GM15510 (cell line): Measurements from ENCODE around the gene LRRC41.

Source experiments
- POLR2A ChIP-seq: IDR thresholded peaks from 3 replicates; pipeline ENCODE4 v1.6.1; 2011; ENCODE audit warnings: borderline replicate concordance; ENCODE audit not compliant: insufficient read length; ENCODE audit errors: extremely low read depth

LRRC41 gene

GRCh38 chr1:46317323-46317722 lies 13.9 kb upstream of the LRRC41 start:
- TF ChIP-seq POLR2A = no peak

- no peak for TF ChIP-seq POLR2A
Measured at GRCh38 chr1:46315669-46316403, 12.4 kb upstream of the LRRC41 start.

DNA sequence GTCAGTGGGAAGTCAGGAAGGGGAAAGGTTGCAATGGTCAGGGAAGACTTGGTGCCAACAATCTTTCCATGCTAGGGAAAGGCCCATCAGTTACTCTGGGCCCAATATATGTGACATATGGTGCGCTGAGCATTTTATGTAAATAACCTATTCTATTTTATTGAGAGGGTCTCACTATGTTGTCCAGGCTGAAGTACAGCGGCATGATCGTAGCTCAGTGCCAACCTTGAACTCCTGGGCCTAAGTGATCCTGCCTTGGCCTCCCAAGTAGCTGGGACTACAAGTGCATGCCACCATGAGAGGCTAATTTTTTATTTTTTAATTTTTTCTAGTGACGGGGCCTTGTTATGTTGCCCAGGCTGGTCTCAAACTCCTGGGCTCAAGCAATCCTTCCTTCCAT lies 6.9 kb upstream of the LRRC41 start:
- TF ChIP-seq POLR2A = no peak

DNA sequence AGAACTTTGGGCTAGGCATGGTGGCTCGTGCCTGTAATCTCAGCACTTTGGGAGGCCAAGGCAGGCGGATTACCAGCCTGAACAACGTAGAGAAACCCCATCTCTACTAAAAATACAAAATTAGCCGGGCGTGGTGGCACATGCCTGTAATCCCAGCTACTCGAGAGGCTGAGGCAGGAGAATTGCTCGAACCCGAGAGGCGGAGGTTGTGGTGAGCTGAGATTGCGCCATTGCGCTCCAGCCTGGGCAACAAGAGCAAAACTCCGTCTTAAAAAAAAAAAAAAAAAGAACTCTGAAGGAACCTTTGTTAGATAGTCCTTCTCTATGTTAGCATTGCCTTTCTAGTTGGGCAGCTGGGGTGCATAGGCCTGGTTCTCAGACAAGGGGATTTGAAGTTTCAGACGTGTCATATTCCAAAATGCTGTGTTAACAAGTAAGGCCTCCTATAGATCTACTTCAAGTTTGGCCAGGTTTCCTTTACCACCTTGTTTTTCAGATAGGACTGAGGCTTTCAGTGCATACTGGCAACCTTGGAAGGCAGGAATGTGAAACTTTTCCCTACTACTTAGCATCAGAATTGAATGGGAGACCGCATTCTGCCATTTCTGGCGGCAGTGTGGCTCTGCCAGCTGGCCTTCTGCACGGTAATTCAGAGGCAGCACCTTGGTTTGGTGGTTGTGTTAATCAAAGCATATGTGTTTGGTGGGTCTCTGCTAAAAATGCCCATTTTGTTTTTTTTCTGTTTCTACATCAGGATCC lies 6.2 kb upstream of the LRRC41 start:
- no peak for TF ChIP-seq POLR2A

- TF ChIP-seq POLR2A = no peak
Measured at GRCh38 chr1:46306159-46306530, 2.7 kb upstream of the LRRC41 start.

GRCh38 chr1:46303872-46304326 lies 483 bp upstream of the LRRC41 start:
- TF ChIP-seq POLR2A = no peak

DNA sequence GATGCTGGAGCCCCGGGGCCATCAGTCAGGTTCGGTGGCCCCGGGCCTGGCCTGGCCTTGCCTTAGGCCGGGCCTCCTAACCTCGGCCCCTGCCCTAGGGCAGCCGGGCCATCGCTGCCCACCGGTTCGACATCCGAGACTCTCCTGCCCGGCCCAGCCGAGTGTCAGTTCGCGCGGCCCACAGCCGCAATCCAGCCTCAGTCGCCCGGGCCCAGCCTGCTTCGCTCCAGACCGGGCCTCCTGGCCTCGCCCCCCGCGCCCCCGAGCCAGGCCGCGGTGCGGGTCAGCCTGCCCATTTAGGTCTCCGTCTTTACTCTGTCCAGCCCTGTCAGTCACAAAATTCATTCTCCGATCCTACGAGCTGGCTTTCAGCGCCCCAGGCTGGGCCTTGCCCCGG lies 777 bp downstream of the LRRC41 start:
- TF ChIP-seq POLR2A = no peak

GRCh38 chr1:46301808-46302640 lies 1.4 kb downstream of the LRRC41 start:
- no peak for TF ChIP-seq POLR2A

DNA sequence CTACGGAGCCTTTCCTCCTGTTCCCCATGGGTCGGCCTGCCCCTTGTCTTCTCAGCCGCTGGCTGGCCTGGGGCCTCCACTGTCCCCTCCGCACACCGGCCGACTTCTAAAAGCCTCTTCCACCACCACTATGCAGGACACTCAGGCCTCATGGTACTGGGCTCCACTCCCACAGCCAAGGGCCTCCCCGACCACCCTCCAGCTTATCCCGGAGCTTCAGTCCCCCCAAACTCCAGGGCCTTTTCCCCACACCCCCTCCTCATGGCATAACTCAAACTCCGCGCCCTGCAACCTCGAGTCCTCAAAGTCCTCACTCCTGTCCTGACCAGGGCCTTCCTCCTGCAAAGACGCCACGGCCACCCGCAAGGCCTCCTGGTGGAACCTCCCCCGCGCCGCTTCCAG lies 2.0 kb downstream of the LRRC41 start:
- peak; percentile 5 for TF ChIP-seq POLR2A

- no peak for TF ChIP-seq POLR2A
Measured at GRCh38 chr1:46300673-46301405, 2.6 kb downstream of the LRRC41 start.

GRCh38 chr1:46298387-46298786 lies 5.0 kb downstream of the LRRC41 start:
- TF ChIP-seq POLR2A = no peak

- no peak for TF ChIP-seq POLR2A
Measured at GRCh38 chr1:46295306-46295705, 8.1 kb downstream of the LRRC41 start.

GRCh38 chr1:46289976-46290375 lies 13.4 kb downstream of the LRRC41 start:
- TF ChIP-seq POLR2A = no peak

GRCh38 chr1:46289134-46289494 lies 14.3 kb downstream of the LRRC41 start:
- TF ChIP-seq POLR2A = no peak
